Raji (cell line): Measurements from ENCODE around the gene TACC3.

ENCODE experiments used
- POLR2A ChIP-seq: IDR thresholded peaks from 2 replicates; pipeline ENCODE4 v1.6.1; 2011; ENCODE audit warnings: low read depth, low read length, control low read depth; ENCODE audit not compliant: insufficient read depth

The TACC3 gene

DNA sequence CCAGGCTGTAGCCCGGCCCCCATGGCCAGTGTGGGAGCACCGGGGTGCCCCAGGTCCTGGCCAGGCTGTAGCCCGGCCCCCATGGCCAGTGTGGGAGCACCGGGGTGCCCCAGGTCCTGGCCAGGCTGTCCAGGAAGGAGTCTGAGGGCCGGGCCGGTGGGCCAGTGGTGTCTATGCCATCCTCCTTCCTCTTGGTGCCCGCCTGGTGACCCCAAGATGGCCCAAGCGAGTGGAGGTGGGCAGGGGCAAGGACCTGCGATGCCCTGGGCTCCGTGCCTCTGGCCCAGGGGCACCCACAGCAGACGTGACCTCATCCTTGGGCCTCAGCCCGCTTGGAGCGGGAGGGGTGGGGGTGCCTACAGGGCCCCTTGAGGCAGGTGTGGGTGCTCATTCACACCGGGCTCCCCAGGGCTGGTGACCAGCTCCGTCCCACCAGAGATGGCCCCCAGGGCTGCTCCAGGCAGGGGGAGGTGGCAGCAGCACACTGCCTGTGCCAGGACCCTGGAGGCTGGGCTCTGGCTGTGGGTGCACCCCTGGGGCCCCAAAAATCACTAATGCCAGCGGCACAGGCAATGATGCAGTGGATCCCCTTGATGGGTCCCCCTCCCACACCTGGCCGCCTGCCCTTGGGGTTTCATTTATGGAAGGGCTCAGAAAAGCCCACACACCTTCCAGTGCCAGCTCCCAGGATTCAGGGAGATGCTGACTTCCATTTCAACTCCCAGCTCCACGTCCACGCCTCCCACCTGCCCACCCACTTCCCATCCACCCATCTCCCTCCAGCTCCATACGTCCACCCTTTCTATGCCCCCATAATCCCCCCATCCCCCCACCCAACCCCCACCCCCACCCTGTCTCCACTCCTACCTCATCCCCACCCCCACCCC, 35.8 kb downstream of the TACC3 start:
- no peak for TF ChIP-seq POLR2A

DNA sequence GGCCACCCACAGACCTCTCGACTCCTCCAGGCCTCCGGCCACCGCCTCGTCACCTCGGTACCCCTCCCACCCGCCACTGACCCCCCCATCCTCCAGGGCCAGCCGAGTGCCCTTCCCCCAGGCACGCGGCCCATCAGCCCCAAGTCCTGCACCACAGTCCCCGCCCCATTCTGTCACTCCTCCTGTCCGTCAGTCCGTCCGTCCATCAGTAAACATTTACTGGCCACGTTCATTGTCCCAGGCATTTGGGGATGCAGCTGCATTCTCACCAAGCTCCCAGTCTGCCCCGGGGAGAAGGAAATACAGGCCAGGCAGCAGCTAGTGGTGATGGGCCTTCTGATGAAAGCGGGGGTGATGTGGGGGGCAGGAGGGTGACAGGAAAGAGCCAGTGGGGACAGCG, 36.5 kb downstream of the TACC3 start:
- no peak for TF ChIP-seq POLR2A

DNA sequence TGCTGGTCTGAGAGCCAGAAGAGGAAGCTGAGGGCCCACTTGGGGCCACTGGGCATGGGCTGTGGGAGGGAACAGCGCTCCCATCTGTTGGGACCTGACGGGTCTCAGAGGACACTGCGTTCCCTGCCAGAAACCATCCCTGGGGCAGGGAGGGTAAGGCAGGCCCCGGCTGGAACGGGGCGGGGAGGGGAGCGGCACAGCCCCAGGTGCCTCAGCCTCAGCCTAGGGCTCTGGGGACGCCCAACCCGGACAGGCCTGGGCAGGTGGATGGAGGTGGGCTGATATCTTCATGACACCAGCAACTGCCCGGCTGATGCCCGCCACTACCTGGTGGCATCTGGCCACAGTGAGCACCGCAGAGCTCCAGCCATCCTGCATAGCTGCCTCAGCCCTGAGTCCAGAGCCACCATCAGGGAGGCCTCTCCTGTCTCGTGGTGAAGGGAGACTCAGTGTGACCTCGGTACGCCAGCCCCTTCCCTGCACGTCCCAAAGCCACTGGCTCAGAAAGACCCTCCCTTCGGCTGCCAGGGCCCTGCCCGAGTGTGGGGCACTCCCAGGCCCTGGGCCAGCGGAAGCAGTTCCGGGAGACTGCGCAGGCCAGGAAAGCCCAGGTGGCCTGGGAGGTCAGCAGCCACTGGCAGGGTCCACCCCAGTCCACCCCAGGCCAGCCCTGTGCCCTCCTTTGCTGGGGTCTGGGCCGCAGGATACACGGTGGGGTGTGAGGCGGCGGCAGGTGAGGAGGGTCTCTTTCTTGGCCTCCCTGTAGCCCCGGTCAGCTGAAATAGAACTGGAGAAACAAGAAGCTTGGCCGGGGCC, 37.2 kb downstream of the TACC3 start:
- no peak for TF ChIP-seq POLR2A

DNA sequence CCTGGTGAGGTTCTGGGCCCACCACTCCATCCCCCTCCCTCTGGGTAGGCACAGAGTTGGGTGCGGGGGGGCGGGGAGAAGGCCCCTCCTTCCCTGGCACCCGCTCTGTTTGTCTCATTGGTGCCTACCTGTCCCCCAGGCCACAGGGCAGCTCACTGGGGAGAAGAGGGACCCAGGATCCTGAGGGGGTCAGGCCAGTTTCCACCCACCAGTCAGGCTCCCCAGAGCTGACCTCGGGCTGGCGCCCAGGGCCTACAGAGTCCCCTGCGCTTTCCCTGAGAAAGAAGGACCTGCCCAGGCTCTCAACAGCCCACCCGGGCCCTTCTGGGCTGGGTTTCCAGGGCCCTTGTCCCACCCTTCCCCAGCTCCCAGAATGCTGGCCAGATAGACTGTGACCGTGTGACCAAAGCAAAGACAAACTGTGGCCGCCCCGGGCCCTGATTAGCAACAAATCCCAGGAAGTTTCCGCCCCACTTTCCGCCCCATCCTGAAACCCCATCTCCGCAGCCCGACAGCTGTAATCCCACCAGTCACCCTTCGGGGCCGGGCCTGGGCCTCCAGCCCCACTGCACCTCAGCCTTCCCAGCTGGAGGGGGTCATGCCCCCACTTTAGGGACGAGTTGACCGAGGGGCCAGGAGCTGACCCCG, 38.0 kb downstream of the TACC3 start:
- no peak for TF ChIP-seq POLR2A

DNA sequence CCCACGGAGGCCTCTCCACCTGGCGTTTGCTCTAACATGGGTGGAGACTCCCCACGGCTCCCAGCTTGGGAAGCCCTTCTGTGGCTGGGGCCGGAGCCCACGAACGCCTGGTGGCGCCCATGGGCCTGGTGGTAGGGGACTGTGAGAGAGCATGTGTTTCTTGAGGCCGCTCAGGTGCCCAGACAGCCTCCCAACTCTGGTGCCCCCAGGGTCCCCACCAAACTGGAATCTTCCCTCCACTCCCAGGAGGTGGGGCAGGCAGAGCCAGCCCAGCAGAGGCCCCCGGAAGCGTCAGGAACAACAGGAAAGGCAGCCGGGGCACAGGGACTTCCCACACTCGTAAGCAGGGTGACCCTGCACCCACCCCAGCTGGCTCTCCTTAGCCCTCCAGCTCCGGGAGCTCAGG, 38.5 kb downstream of the TACC3 start:
- no peak for TF ChIP-seq POLR2A

DNA sequence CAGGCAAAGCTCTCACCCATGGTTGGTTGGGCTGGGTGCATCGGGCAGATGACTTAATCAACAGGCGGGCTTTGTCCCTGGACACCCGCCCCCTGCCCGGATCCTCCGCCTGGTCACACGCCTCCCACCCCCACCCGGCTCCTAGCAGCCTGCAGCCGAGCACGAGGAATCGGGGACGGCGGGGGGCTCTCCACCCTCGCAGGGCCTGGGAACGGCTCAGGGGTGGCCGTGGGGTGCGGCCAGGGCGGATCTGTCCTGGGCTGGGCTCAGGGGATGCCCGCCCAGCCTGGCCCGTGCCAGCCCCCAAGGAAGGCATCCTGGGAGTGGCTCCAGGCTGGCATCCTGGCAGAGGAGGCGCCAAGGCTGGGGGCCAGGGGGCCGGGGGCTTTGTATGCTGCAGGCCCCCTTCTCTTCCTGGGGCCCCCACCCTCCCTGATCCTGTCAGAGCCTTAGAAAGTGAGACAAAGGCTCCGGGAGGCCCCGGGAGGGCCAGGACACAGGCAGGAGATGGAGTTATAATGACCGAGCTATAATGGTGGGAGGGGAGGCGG, 39.3 kb downstream of the TACC3 start:
- TF ChIP-seq POLR2A: no peak

DNA sequence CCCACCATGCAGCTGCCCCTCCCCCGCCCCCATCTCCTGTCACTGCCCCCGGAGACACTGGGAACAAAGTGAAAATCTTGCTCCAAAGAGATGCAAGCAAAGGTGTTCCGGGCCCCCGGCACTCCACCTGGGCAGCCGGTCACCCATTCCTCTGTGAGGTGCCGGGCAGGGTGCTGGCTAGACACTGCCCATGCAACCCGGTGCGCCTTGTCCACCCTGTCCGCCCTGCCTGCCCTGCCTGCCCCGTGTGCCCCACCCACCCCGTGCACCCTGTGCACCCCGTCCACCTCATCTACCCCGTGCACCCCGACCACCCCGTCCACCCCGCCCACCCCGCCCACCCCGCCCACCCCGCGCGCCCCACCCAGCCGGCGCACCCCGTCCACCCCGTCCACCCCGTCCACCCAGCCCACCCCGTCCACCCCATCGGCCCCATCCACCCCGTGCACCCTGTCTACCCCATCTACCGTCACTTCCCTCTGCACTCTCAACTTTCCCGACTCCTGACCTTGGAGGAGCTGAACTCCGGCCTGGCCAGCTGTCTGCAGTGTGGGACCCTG, 39.9 kb downstream of the TACC3 start:
- no peak for TF ChIP-seq POLR2A

DNA sequence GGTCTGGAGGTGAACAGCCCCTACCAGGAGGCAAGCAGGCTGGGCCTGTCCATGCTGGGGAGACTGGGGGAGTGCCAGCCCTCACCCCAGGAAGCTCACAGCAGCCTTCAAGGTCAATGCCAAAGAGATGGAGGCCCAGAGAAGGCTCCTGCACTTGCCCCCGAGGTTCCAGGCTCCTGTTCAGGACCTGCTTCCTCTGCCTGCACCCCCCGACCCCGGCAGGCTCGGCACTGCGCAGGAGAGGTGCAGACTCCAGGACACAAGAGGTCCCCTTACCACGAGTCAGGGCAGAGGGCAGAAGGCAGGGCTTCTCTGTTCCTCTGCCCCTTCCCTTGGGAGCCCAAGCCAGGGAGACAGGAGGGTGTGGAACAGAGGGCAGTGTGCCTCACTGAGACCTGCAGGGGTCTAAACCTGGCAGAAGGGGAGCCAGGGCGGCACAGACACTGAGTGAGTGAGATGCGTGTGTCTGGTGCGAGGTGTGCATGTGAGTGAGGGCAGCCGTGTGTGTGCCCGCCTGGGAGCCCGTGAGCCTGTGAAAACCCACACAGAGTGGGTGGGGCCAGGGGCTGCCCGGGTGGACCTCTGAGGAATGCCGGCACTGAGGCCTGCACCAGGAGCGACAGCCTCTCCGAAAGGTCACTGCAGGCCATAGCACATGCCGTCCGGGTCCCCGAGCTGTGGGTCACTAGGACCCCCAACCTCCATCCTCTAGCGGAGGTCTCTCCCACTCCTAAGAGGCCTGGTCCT, 41.1 kb downstream of the TACC3 start:
- TF ChIP-seq POLR2A: no peak

DNA sequence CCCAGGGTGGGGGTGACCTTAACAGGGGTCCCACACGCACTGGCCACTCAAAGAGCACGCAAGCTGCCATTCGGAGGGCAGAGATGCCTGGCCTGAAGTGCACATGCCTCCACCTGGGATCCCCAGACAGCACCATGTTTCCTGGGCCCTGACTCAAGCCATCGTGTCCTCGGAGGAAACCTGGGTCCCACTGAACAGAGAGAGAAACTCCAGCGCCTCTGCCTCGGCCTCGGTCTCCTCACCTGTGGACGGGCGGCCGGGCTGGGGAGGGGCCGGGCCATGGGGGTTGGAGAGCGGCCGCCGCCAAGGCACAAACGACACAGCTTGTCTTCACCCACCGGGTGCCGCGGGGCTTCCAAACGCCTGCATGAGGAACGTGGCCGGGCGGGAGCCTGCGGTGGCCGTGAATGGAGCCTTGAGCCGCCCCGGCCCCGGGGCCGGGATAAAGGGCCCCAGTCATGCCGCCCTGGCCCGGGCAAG, 41.8 kb downstream of the TACC3 start:
- TF ChIP-seq POLR2A: no peak

DNA sequence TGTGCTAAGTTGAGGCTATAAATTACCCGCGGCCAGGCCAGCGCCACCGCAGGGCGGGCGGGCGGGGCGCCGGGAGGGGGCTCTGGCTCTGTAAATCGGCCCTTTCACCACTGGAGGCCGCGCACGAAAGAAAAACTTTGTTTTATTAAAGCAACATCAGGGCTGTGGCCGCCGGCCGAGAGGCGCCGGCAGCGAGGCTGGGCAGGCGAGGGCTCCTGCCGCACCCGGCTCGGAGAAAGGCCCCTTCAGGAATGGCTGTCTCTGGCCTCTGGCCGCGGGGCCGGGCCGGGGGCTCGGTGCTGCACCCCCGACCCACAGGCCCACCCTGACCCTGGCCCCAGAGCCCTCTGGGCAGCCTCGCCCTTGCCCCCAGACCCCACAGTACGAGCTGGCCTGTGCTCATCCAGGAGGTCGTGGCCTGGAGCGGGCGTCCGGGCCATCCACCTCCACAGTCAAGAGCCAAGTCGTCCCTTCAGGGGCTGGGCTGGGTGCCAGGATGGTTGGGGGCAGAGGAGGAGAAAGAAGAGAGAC, 42.3 kb downstream of the TACC3 start:
- TF ChIP-seq POLR2A: no peak

DNA sequence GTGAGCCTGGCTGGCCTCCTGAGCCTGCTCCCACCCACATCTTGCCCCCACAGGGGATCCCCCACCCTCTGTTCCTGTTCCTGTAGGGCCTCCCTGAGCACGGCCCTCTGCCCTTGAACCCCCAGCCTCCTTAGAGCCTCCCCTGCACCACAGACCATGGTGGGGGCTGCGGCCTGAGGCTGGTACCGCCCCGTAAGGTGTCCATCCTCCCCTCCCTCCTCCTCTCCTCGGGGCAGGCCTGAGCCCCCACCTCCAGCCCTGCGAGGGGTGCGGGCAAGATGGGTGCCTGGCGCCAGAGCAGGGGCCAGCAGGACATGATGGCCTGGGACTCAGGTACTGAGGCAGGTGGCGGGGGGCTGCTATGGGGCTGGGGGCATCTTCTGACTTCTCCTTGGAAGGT, 43.3 kb downstream of the TACC3 start:
- TF ChIP-seq POLR2A: no peak

DNA sequence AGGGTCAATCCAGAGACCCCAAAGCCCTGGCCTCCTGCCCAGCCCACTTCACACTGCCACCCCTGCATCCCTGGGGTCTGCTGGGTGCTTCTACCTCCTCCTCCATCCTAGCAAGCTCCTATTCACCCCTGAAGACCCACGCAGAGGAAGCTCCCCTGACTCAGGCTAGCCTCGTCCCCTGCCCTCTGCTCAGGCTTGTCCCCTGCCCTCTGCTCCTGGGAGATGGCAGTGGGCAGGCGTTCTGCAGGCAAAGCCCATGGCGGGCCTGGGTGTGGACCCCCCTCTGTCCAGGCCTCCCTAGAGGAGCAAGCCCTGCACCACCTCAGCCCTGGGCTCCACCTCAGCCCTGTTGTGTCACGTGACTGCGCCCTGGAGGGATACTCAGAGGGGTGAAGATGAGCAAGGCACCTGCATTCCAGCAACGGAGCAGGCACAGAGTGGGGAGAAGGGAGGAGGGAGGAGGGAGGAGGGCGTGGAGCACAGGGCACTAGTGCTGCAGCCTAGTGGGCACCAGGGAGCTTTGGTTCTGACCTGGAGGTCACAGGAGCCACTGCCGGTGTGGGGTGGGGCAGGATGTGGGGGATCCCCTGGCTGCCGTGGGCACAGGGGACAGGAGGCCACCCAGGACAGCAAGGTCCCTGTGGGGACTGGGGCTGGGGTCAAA, 44.2 kb downstream of the TACC3 start:
- TF ChIP-seq POLR2A: no peak
